Neural progenitor cell (in vitro differentiated cells): ENCODE results near the gene PLEKHN1. TPM values are rescaled to one million over a fixed set of nuclear protein-coding genes. Genes with fewer than 3 reads are reported as not detected.

Experiments
- DNase-seq: peaks from one replicate; pipeline ENCODE4 v3.0.0-alpha.2; 2016; ENCODE audit warnings: low spot score
- H2AFZ ChIP-seq: fragments of 200-600 bp; sonication (generic); replicated peaks from 2 replicates; pipeline ENCODE4 v1.6.1; 2016; ENCODE audit warnings: antibody characterized with exemption
- H3F3A ChIP-seq: fragments of 200-600 bp; sonication (generic); 2 replicates; pipeline ENCODE4 v1.6.1; 2016; ENCODE audit warnings: antibody characterized with exemption, low read depth
- H3K27ac ChIP-seq: fragments of 200-600 bp; sonication (generic); 2 replicates; pipeline ENCODE4 v1.5.1; 2016; ENCODE audit warnings: mild to moderate bottlenecking
- H3K27me3 ChIP-seq: fragments of 200-600 bp; sonication (generic); 2 replicates; pipeline ENCODE4 v1.6.1; 2016; ENCODE audit warnings: mild to moderate bottlenecking, moderate library complexity
- H3K36me3 ChIP-seq: fragments of 200-600 bp; sonication (generic); 2 replicates; pipeline ENCODE4 v1.5.1; 2016
- H3K4me1 ChIP-seq: fragments of 200-600 bp; sonication (generic); 2 replicates; pipeline ENCODE4 v1.6.1; 2016; ENCODE audit warnings: mixed run types
- H3K4me2 ChIP-seq: fragments of 200-600 bp; sonication (generic); 2 replicates; pipeline ENCODE4 v1.6.1; 2016
- H3K4me3 ChIP-seq: fragments of 200-600 bp; sonication (generic); 2 replicates; pipeline ENCODE4 v1.5.1; 2016
- H3K79me2 ChIP-seq: fragments of 200-600 bp; sonication (generic); 2 replicates; pipeline ENCODE4 v1.6.1; 2016; ENCODE audit warnings: low read depth
- H3K9ac ChIP-seq: fragments of 200-600 bp; sonication (generic); 2 replicates; pipeline ENCODE4 v1.6.1; 2016
- H3K9me3 ChIP-seq: fragments of 200-600 bp; sonication (generic); 2 replicates; pipeline ENCODE4 v1.5.1; 2016; ENCODE audit warnings: low read depth
- H4K20me1 ChIP-seq: fragments of 200-600 bp; sonication (generic); 2 replicates; pipeline ENCODE4 v1.6.1; 2016; ENCODE audit warnings: low read depth
- H3K27ac Mint-ChIP-seq: 3 replicates; pipeline ENCODE4 v1.8.0; 2021; ENCODE audit warnings: mixed read lengths
- H3K27me3 Mint-ChIP-seq: 2 replicates; pipeline ENCODE4 v1.8.0; 2022; ENCODE audit warnings: low read depth, mild to moderate bottlenecking, inconsistent platforms, moderate library complexity, mixed read lengths; ENCODE audit not compliant: insufficient read depth
- H3K36me3 Mint-ChIP-seq: 3 replicates; pipeline ENCODE4 v1.8.0; 2021; ENCODE audit warnings: mixed read lengths
- H3K4me1 Mint-ChIP-seq: 3 replicates; pipeline ENCODE4 v1.8.0; 2021; ENCODE audit warnings: mixed read lengths
- H3K4me3 Mint-ChIP-seq: 3 replicates; pipeline ENCODE4 v1.8.0; 2021; ENCODE audit warnings: mild to moderate bottlenecking, moderate library complexity, mixed read lengths
- H3K9me3 Mint-ChIP-seq: 3 replicates; pipeline ENCODE4 v1.8.0; 2020; ENCODE audit warnings: mixed read lengths
- CTCF ChIP-seq: fragments of 200-600 bp; sonication (generic); IDR thresholded peaks from 2 replicates; pipeline ENCODE4 v1.5.1; 2017; ENCODE audit warnings: antibody characterized with exemption, mild to moderate bottlenecking
- EZH2 ChIP-seq: fragments of 200-600 bp; sonication (generic); IDR thresholded peaks from 2 replicates; pipeline ENCODE4 v1.6.1; 2017; ENCODE audit warnings: antibody characterized with exemption, mild to moderate bottlenecking, moderate library complexity
- EZH2phosphoT487 ChIP-seq: fragments of 200-600 bp; sonication (generic); IDR thresholded peaks from 2 replicates; pipeline ENCODE4 v1.6.1; 2017; ENCODE audit warnings: antibody characterized with exemption
- total RNA-seq: library from RNA; depleted of rRNA; stranded (reverse); fragments of >200 nt; gene quantifications from 2 replicates; pipeline ENCODE4 v1.2.3, GENCODE V29; 2015; ENCODE audit warnings: low replicate concordance

Gene PLEKHN1
- total RNA-seq, 1 donor from 2014 or later = not detected

DNA sequence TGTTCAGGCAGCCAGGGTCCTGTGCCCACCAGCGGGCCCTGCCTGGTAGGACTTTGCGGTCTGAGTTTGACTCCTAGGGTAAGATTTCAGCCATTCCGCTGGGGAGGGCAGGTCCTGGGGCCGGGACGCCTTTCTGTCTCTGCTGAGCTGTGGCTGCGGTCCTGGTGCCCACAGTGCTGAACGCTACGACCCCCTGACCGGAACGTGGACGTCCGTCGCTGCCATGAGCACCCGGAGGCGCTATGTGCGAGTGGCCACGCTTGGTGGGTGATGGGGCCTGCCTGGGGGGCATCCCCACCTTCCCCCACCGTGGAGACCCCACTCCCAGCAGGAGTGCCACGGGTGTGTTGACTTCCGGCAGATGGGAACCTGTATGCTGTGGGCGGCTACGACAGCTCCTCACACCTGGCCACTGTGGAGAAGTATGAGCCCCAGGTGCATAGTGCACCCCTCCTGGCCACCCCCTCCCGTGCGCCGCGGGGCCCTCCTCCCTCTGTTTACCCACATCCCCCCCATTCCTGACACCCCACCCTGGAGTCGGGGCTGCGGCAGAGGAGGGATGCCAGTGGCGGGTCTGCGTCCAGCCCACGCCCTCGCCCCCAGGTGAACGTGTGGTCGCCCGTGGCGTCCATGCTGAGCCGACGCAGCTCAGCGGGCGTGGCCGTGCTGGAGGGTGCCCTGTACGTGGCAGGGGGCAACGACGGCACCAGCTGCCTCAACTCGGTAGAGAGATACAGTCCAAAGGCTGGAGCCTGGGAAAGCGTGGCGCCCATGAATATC is 2.3 kb upstream of the PLEKHN1 start:
- no peak overlapping the region for H2AFZ ChIP-seq
- no peak overlapping the region for H3K9ac ChIP-seq
- H3K27ac Mint-ChIP-seq = no peak overlapping the region
- no peaks in the 10 kb centered on the region for H3K9me3 Mint-ChIP-seq
- peaks cover 35% of the 10 kb centered on the region for H3K27me3 Mint-ChIP-seq
- DNase-seq = no peak
- H3K79me2 ChIP-seq = peaks cover 1% of the 10 kb centered on the region
- H3K4me2 ChIP-seq = no peak overlapping the region
- H3K4me1 Mint-ChIP-seq = no peaks in the 10 kb centered on the region
- H4K20me1 ChIP-seq = peaks cover 45% of the 10 kb centered on the region
- peaks cover 5% of the 10 kb centered on the region for H3F3A ChIP-seq
- no peaks in the 10 kb centered on the region for H3K36me3 ChIP-seq
- no peak overlapping the region for H3K27ac ChIP-seq
- no peak overlapping the region for H3K4me3 Mint-ChIP-seq
- H3K9me3 ChIP-seq = no peaks in the 10 kb centered on the region
- TF ChIP-seq CTCF (no peak), EZH2 (no peak), EZH2phosphoT487 (no peak)
- H3K36me3 Mint-ChIP-seq = peaks cover 4% of the 10 kb centered on the region
- no peak overlapping the region for H3K4me3 ChIP-seq
- peaks cover 72% of the 10 kb centered on the region for H3K27me3 ChIP-seq
- H3K4me1 ChIP-seq = peaks cover 5% of the 10 kb centered on the region

DNA sequence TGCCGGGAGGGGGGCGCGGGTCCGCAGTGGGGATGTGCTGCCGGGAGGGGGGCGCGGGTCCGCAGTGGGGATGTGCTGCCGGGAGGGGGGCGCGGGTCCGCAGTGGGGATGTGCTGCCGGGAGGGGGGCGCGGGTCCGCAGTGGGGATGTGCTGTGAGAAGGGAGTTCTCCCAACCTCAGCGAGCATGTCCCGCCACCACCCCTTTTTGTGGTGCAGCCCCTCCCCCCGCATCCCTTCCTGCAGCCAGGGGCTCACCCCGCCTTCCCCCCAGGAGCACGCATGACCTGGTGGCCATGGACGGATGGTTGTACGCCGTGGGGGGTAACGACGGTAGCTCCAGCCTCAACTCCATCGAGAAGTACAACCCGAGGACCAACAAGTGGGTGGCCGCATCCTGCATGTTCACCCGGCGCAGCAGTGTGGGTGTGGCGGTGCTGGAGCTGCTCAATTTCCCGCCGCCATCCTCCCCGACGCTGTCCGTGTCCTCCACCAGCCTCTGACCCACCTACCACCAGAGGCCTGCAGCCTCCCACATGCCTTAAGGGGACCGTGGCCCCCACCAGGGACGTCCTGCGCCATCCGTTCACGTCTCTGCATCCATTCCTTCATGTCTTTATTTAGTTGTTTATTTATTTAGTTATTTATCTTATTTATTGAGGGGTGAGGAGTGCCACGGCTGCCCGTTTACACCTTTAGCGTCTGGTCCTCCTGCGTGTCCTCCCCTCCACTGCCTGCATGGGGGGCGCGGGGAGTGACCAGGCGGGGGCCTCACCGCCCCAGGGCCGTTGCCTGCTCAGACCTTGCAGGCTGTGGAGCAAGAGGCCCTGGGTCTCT is 1.4 kb upstream of the PLEKHN1 start:
- H3K27me3 Mint-ChIP-seq = peaks cover 43% of the 10 kb centered on the region
- peak overlapping the region; percentile 50 for H3K4me3 Mint-ChIP-seq
- no peak for DNase-seq
- TF ChIP-seq CTCF (no peak), EZH2 (no peak), EZH2phosphoT487 (no peak)
- Histone ChIP-seq H3K36me3 (no peaks in the 10 kb centered on the region), H3K4me2 (no peak overlapping the region), H3K9ac (no peak overlapping the region), H3K27me3 (peaks cover 74% of the 10 kb centered on the region), H3K79me2 (no peaks in the 10 kb centered on the region), H3K4me1 (peaks cover 5% of the 10 kb centered on the region), H3K27ac (no peak overlapping the region), H4K20me1 (peaks cover 45% of the 10 kb centered on the region), H3K9me3 (no peaks in the 10 kb centered on the region), H2AFZ (no peak overlapping the region), H3K4me3 (no peak overlapping the region), H3F3A (peaks cover 13% of the 10 kb centered on the region)
- no peak overlapping the region for H3K27ac Mint-ChIP-seq
- no peaks in the 10 kb centered on the region for H3K4me1 Mint-ChIP-seq
- peaks cover 4% of the 10 kb centered on the region for H3K36me3 Mint-ChIP-seq
- H3K9me3 Mint-ChIP-seq = peaks cover 2% of the 10 kb centered on the region

- Mint-ChIP-seq H3K36me3 (peaks cover 4% of the 10 kb centered on the region), H3K4me3 (no peak overlapping the region)
- H3K27me3 ChIP-seq = peaks cover 74% of the 10 kb centered on the region
Measured at GRCh38 chr1:965526-966134, 652 bp upstream of the PLEKHN1 start.

More at GRCh38 chr1:965526-966134, 652 bp upstream of the PLEKHN1 start:
- H3K4me3 ChIP-seq = no peak overlapping the region
- H3K79me2 ChIP-seq = no peaks in the 10 kb centered on the region
- peaks cover 13% of the 10 kb centered on the region for H3F3A ChIP-seq
- no peak overlapping the region for H3K27ac ChIP-seq
- H3K4me1 Mint-ChIP-seq = no peaks in the 10 kb centered on the region
- H3K4me1 ChIP-seq = peaks cover 5% of the 10 kb centered on the region
- H3K9me3 ChIP-seq = no peaks in the 10 kb centered on the region
- peaks cover 2% of the 10 kb centered on the region for H3K9me3 Mint-ChIP-seq
- peaks cover 45% of the 10 kb centered on the region for H4K20me1 ChIP-seq
- TF ChIP-seq EZH2phosphoT487 = no peak
- H3K4me2 ChIP-seq = no peak overlapping the region
- peaks cover 41% of the 10 kb centered on the region for H3K27me3 Mint-ChIP-seq
- no peak overlapping the region for H2AFZ ChIP-seq
- no peak overlapping the region for H3K9ac ChIP-seq
- DNase-seq = no peak
- no peak overlapping the region for H3K27ac Mint-ChIP-seq
- H3K36me3 ChIP-seq = no peaks in the 10 kb centered on the region
